ENCODE measurements around the gene ENKD1.
A peak's percentile ranks its signal among the peaks of the same experiment; 100 is the strongest.
"Not testable (repeated sequence)": the region's sequence is repeated elsewhere in the genome, so short reads cannot be mapped to it uniquely, and the experiment has no call there.

Gene ENKD1, protein sequence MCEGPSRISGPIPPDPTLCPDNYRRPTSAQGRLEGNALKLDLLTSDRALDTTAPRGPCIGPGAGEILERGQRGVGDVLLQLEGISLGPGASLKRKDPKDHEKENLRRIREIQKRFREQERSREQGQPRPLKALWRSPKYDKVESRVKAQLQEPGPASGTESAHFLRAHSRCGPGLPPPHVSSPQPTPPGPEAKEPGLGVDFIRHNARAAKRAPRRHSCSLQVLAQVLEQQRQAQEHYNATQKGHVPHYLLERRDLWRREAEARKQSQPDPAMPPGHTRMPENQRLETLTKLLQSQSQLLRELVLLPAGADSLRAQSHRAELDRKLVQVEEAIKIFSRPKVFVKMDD

GRCh38 chr16:67666559-67667452, at the start of gene ENKD1, which contains the start of gene C16orf86:
ENKD1 (minus strand) TSS chr16:67666750; CDS start chr16:67666442, 308 bp downstream.
C16orf86 (plus strand) TSS chr16:67666814; CDS start chr16:67666971, 157 bp downstream.
- DNase-seq (ENCODE audit: low spot score), result peak; percentile 99

DNA sequence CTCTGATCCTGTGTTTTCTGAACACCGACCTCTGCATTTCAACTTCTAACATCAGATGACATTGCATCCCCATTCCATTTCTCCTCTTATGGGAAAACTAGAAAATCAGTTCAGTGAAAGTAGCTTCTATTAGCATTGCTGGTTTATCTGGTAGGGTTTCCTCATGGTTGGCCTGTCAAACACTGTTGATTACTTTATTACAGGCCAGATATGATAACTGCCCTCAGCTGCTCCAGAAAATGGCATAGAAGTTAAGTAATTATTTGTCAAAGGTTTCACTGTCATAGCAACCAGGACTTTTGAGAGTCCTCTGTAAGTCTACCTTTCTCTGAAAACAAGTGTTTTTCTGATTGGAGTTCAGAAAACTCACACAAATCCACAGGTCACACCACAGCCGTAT, 49.5 kb upstream of the ENKD1 start:
- peak; percentile 42 for DNase-seq (ENCODE audit: low spot score)

DNA sequence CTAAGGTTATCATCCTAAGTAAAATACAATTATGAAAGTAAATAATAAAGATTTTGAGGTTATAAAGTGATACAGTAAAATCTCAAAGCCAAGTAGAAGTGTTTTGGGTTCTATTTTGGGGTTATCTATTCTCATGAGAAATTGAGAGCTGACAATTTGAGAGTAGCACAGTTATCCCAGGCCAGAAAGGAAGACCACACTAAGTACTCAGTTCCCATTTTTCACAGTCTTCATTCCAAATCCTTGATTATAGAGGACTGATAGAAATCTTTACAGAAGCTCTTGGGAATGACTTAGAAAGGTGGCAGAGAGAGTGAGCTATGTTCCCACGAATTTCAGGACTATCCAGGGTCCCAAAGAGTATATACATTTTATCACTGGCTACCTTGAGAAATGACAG, 48.0 kb upstream of the ENKD1 start:
- DNase-seq (ENCODE audit: low spot score), result no peak

GRCh38 chr16:67713647-67714273, 47.2 kb upstream of the ENKD1 start:
- no peak for DNase-seq (ENCODE audit: low spot score)

DNA sequence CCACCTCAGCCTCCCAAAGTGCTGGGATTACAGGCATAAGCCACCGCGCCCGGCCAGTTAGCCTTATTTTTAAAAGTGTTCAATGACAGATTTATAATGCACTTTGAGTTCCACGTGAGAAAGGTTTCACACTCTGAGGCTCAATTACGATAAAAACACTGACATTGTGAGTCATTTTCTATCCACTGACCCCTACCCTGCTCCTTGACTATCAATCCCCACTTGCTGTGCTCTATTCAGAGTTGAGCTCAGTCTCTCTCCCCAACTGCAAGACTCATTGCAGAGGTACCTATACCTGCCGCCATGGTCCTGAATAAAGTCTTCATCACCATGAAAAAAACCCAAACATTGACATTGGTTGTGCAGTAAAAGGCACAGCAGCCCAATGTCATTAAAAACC, 44.1 kb upstream of the ENKD1 start:
- DNase-seq (ENCODE audit: low spot score), result no peak

- no peak for DNase-seq (ENCODE audit: low spot score)
These were observed 42.5 kb upstream of the ENKD1 start for GRCh38 chr16:67709050-67709449.

GRCh38 chr16:67708368-67708771, 41.8 kb upstream of the ENKD1 start:
- no peak for DNase-seq (ENCODE audit: low spot score)

- DNase-seq (ENCODE audit: low spot score), result no peak
These were observed 41.2 kb upstream of the ENKD1 start for GRCh38 chr16:67707790-67708189.

GRCh38 chr16:67707210-67707609, 40.7 kb upstream of the ENKD1 start:
- DNase-seq (ENCODE audit: low spot score), result no peak

DNA sequence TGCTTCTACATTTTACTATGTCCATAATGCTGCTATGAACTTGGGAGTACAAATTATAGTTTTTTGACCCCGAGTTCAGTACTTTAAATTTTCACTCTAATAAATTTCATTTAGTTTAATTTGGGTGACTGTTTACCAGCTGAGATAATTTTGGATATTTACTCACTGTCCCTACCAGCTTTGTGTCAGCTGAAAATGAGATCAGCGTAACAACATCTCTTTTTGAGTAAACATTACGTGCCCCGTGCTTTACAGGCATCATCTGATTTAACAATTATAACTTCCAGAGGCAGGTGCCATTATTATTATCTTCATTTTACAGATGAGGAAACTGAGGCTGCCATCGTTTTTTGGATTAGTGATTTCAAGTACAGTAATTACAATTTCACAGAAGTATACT, 37.6 kb upstream of the ENKD1 start:
- DNase-seq (ENCODE audit: low spot score), result no peak

GRCh38 chr16:67703626-67704025, 37.1 kb upstream of the ENKD1 start:
- DNase-seq (ENCODE audit: low spot score), result no peak

GRCh38 chr16:67702130-67702529, 35.6 kb upstream of the ENKD1 start:
- DNase-seq (ENCODE audit: low spot score), result no peak

- no peak for DNase-seq (ENCODE audit: low spot score)
These were observed 34.9 kb upstream of the ENKD1 start for GRCh38 chr16:67701420-67701819.

DNA sequence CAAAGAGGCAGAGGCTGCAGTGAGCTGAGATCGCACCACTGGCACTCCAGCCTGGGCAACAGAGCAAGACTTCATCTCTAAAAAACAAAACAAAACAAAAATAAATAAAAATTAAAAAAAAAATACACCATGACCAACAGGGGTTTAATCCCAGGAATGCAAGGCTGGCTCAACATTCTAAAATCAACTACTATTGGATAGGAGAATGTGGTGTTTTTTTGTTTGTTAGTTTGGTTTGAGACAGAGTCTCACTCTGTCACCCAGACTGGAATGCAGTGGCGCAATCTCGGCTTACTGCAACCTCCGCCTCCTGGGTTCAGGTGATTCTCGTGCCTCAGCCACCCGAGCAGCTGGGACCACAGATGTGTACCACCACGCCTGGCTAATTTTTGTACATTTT, 32.7 kb upstream of the ENKD1 start:
- DNase-seq (ENCODE audit: low spot score), result no peak

- DNase-seq (ENCODE audit: low spot score), result no peak
These were observed 31.1 kb upstream of the ENKD1 start for GRCh38 chr16:67697422-67698185.

DNA sequence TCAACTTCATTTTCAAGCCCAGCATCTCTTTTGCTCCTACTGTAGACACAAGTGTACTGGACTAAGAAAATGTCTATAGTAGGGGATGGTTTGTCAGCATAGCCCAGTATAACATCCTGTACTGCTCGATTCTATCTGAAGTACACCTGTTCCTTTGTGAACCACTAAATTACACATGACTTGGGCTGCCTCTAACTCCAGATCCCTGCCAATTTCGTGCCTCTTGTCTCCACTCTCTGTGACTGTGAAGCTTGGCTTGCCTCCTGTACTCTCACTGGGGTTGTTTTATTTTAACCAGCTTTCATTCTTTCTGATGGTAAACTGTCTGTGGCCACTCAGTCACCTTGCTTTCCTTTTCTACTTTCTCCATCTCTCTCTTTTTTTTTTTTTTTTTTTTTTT, 28.1 kb upstream of the ENKD1 start:
- no peak for DNase-seq (ENCODE audit: low spot score)

GRCh38 chr16:67693517-67694285, 27.2 kb upstream of the ENKD1 start:
- not testable (repeated sequence) for DNase-seq (ENCODE audit: low spot score)

DNA sequence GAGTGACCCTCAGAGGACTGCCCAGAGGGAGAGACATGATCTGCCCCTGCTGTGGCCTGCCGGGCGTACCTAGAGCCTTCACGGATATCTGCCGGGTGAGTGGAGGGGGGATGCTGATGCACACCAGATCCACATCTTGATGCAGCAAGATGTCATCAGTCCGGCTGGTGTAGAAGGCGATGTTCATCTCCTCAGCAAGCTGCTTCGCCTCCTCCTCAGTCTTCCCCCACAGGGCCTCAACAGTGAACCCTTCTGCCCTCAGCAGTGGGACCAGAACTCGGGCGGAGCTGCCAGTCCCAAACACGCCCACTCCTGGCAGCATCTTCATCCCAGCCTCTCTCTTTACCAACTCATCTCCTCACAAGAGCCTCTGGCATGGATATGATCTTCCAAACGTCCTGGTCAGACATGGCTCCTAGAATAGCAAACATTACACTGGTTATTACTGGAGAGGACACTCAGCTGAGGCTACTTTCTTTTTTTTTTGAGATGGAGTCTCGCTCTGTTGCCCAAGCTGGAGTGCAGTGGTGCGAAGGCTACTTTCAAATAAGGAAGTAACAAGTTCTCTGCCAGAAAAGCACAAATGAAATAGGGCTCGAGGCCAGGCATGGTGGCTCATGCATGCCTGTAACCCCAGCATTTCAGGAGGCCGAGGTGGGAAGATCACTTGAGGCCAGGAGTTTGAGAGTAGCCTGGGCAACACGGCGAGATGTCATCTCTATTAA, 19.0 kb upstream of the ENKD1 start:
- DNase-seq (ENCODE audit: low spot score), result no peak

DNA sequence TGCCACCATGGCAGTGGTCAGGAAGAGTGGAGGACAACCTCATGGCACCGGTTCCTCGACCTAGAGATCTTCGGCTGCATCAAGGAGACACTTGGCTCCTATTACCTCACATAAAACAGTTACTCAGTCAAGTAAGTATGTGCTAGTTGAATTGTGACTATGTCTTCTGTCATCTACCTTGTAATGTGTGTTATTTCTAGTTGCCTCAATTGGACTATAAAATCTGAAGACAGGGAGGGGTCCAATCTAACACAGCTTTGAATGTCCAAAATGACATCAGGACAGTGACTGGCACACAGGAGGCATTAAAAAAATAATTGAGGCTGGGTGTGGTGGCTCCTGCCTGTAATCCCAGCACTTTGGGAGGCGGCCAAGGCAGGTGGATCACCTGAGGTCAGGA, 17.2 kb upstream of the ENKD1 start:
- no peak for DNase-seq (ENCODE audit: low spot score)

Data from HuH-7.5 (cell line).